ENCODE data around the gene HSFX1.
"Not testable (repeated sequence)": the region's sequence is repeated elsewhere in the genome, so short reads cannot be mapped to it uniquely, and the experiment has no call there.

DNA sequence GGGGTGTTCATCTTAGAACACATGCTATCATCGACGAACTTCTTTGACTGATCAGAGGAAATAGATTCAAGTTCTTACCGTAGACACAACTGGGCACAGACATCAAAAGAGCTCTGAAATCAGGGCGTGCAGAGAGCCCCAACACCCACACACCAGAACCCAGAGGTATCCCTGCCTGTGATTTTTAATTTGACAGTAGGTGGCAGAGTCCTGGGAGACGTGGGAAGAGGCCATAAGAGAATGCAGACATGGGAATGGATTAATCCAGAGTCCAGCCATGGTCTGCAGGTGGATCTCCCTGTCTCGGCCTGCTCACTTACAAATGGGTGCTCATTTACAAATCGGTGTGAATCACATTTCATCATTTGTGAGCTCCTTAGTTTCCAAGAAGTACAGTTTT is 4.1 kb downstream of the HSFX1 start:
- TF ChIP-seq CTCF (IDR thresholded peaks at IDR 0.05; ENCODE audit: low read length); EZH2 (optimal IDR thresholded peaks at IDR 0.05; ENCODE audit: low read depth, low read length): not testable (repeated sequence)
